GM10248 (cell line): ENCODE data around the gene ROPN1B.
A peak's percentile ranks its signal among the peaks of the same experiment; 100 is the strongest.
"Not testable (repeated sequence)": the region's sequence is repeated elsewhere in the genome, so short reads cannot be mapped to it uniquely, and the experiment has no call there.

Experiments used
- CTCF ChIA-PET: fragments of 300-600 bp; sonication (Branson Sonifier 250); formaldehyde crosslinking; extraction: SDS; loops from one replicate; lab custom pipeline; 2021; ENCODE audit warnings: antibody characterized with exemption; lab: Yijun Ruan, JAX
- POLR2A ChIA-PET: fragments of 350-650 bp; sonication (Branson Sonifier 250); formaldehyde crosslinking; extraction: SDS; loops from one replicate; lab custom pipeline; 2020; ENCODE audit warnings: antibody characterized with exemption; lab: Yijun Ruan, JAX
- DNase-seq: peaks from one replicate; pipeline ENCODE4 v3.0.0; 2012; ENCODE audit errors: extremely low spot score
- TF ChIP-seq, protein P1 (sequence below): IDR thresholded peaks from 2 replicates; pipeline ENCODE4 v1.5.1; 2012; ENCODE audit warnings: mild to moderate bottlenecking, low read depth; ENCODE audit errors: extremely low read depth, missing control alignments, control extremely low read depth

ROPN1B gene

DNA sequence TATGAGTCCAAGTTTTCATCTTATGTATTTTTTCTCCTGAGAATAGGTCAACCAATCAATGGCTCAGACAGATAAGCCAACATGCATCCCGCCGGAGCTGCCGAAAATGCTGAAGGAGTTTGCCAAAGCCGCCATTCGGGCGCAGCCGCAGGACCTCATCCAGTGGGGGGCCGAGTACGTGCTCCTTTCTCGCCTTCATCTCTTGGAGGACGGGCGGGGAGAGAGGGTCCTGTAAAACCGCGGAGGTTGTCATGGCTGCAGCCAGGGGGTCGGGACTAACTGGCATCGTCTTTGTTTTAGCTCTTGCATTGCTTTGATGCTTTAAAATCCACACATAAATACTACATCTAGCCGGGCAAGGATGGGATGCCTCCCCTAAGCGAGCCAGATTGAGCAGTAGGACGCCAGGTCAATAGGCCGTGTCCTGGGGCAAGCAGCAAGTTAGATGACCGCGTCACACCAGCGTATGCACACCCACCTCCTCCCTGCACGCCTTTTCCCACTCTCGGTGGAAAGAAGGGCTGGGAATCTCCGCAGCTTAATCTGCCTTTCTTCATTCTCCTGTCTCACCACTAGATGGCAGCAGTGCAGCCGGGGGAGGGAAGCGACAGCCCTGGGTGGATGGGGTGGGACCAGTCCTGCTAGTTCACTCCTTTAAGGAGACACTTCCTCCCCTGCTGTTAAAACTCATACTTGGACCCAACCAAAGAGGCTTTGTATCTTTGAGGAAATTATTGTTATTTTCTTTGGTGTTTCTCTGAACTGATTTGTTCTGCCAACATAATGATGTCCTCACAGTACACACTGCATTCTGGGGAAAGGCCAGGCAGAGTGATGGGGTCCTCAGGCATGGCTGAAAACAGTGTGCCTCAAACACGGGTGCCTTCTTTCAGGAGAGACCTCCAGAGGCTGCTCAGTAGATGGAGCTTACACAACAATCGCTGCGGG, 3.3 kb downstream of the ROPN1B start:
- POLR2A ChIA-PET, DNase-seq: not testable (repeated sequence)
- TF ChIP-seq, protein P1, sequence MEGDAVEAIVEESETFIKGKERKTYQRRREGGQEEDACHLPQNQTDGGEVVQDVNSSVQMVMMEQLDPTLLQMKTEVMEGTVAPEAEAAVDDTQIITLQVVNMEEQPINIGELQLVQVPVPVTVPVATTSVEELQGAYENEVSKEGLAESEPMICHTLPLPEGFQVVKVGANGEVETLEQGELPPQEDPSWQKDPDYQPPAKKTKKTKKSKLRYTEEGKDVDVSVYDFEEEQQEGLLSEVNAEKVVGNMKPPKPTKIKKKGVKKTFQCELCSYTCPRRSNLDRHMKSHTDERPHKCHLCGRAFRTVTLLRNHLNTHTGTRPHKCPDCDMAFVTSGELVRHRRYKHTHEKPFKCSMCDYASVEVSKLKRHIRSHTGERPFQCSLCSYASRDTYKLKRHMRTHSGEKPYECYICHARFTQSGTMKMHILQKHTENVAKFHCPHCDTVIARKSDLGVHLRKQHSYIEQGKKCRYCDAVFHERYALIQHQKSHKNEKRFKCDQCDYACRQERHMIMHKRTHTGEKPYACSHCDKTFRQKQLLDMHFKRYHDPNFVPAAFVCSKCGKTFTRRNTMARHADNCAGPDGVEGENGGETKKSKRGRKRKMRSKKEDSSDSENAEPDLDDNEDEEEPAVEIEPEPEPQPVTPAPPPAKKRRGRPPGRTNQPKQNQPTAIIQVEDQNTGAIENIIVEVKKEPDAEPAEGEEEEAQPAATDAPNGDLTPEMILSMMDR = peak; percentile 61

DNA sequence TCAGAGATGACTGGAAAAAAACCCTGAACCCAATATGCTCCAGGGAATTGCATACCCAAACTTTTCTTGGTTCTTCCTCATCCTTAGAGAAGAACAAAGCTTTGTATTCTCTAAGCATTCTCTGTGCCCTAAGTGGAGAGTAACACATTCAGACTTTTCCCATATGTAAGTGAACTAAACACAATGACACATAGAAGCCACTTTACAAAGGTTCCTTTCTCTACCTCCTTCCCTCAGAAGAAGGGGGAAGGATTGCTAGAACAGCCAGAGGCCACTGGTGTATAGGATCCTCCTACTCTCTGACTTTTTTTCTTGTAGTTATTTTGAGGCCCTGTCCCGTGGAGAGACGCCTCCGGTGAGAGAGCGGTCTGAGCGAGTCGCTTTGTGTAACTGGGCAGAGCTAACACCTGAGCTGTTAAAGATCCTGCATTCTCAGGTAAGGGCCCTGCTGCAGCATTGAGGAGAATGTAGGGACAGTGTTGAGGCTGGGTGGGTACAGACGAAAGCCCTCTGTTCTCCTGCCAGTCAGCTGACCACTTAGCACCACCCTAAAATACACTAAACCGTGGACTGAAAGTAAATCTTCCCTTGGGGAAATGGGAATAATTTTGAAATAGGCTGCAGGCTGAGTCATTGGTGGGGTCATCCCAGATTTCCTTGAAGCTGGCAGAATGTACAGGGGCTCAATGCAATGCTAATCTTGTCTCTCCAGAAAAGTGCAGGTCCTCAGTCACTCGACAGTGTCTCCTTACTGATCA, 6.4 kb downstream of the ROPN1B start:
- CTCF ChIA-PET, DNase-seq, POLR2A ChIA-PET: not testable (repeated sequence)

More for the DNA sequence above, 3.3 kb downstream of the ROPN1B start:
- CTCF ChIA-PET = interaction anchor here (1.0 to 1.5 kb wide), 7 partner anchors 38 to 417 kb away, joined by 3 to 5 read pairs (median 3); no protein-coding TSS in a partner anchor

DNA sequence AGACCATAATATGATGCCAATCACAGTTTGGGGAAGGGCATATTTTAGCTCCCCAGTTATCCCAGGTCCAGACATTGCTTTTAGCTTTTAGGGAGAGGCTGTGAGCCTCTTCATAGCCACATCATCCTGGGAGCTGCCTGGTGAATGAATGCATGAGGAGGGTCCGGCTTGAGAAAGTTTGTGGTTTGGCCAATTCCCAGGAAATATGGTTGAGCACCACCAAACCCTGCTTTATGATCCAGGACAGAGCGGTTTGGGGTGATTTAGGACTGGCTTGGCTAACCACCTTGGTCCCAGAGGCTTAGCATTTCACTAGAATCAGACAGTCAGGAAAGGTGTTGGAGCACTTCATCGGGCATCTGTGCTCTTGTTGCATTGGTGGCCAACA, 7.0 kb downstream of the ROPN1B start:
- DNase-seq, CTCF ChIA-PET, POLR2A ChIA-PET: not testable (repeated sequence)

DNA sequence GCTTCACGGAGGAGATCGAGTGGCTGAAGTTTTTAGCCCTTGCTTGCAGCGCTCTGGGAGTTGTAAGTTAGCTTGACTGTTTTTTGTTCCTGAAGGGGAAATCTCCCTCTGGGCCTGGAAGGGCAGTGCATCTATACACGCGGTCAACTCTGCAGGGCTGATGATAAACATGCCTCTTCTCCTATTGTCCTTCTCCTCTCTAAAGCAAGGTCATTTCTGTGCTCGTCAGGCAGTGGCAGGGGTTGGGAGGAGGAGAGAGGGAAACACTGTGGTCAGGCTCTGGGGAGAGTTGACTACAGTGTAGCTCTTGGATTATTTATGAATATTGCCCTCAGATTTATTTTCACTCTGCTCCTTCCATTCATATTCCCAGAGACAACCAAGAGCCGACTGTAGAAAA, 8.1 kb downstream of the ROPN1B start:
- CTCF ChIA-PET, POLR2A ChIA-PET, DNase-seq: not testable (repeated sequence)

DNA sequence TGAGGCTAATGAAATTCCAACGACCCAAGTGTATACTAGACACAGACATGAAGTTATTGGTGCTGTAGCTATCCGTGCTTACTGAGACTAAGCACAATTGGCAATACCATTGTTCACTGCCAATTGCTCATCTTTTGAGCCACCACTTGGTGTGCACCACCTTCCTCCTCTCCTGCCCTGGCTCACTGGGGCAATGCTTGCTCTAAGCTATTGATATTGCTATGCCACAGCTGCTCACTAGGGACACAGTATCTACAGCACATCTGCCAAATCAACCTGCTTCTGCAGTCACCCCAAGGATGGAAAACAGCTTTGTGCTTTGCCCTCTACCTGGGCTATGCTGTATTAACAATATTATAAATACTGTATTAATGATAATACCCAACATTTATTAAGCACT, 16.0 kb downstream of the ROPN1B start:
- CTCF ChIA-PET, POLR2A ChIA-PET, DNase-seq: not testable (repeated sequence)

DNA sequence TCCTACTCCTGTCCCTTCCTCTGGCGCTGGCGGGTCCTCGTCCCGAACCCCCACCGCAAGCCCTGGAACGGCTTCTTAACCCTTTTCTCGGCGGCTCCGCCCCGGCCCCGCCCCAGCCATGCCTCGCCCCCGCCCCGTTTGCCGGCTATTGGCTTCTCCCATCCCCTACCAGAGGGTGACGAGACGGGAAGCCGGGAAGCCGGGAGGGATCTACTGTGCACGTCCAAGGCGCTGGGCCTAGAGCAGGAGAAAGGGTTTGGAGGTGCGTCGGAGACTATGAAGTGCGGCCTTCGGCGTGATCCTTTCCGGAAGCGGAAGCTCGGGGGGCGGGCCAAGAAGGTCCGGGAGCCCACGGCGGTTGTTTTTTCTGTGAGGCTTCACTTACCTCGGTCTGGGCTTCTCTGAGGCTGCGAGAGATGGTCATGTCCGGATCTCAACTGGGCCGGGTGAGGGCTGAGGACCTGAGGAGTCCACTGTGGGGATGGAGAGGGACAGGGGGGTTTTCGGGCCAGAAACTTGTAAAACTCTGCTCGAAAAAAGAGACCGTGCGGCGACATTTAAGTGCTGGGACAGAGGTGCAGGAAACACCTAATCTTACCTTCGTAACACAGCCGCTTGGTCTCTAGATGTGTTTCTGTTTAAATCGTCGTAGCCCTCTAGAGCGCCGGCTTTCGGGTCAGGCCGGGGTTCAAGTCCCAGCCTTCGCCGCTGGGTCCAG, 21.4 kb downstream of the ROPN1B start:
- POLR2A ChIA-PET = no interaction called here
- DNase-seq = peak; percentile 79
- CTCF ChIA-PET = no interaction called here
- TF ChIP-seq, protein P1 = no peak

DNA sequence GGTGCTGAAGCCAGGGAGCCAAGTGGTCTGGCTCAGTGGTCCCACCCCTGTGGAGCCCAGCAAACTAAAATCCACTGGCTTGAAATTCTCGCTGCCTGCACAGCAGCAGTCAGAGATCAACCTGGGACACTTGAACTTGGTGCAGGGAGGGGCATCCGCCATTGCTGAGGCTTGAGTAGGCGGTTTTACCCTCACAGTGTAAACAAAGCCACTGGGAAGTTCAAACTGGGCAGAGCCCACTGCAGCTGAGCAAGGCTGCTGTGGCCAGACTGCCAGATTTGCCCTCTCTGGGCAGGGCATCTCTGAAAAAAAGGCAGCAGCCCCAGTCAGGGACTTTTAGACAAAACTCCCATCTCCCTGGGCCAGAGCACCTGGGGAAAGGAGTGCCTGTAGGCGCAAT, 27.8 kb downstream of the ROPN1B start:
- POLR2A ChIA-PET, DNase-seq: not testable (repeated sequence)
- CTCF ChIA-PET = interaction anchor here (1.4 kb wide), 1 partner anchor 10 kb away, joined by 3 read pairs; no protein-coding TSS in a partner anchor

DNA sequence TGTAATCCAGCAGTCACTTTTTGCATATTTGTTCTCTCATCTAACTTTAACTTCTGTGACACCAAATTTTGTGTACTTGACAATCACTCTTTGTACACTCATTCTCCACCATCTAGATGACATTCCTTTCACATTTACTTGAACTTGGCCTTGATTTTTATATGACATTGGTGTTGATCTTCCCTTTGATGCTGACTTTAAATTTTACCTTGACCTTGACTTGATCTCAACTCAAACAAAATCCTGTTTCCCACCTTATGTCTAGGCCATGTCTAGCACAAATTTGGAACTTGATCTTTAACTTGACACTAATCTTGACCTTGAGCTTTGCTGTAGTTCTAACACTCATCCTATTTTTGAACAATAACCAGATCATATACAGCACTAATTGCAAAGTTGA, 33.2 kb downstream of the ROPN1B start:
- TF ChIP-seq, protein P1 = no peak
- no peak for DNase-seq
- ChIA-PET CTCF (no interaction called here), POLR2A (no interaction called here)
